Calu3 (cell line): Measurements from ENCODE around the gene HEG1. TPM values are rescaled to one million over a fixed set of nuclear protein-coding genes. Genes with fewer than 3 reads are reported as not detected.

ENCODE experiments used
- BruUV-seq: library from RNA; stranded (reverse); fragments of 400-500 nt; replicated peaks from 2 replicates; lab custom pipeline; 2021; lab: Mats Ljungman, UMichigan
- CTCF ChIA-PET: fragments of 300-600 bp; sonication (Branson Sonifier 250); formaldehyde crosslinking; loops from one replicate; lab custom pipeline; 2022; ENCODE audit warnings: antibody characterized with exemption; lab: Charles Lee
- DNase-seq: peaks from one replicate; pipeline ENCODE4 v3.0.0; 2022
- H3K27ac Mint-ChIP-seq: one replicate; pipeline ENCODE4 v1.8.0; 2022; ENCODE audit warnings: mixed read lengths; ENCODE audit not compliant: unreplicated experiment
- H3K27me3 Mint-ChIP-seq: one replicate; pipeline ENCODE4 v1.8.0; 2022; ENCODE audit warnings: mixed read lengths; ENCODE audit not compliant: unreplicated experiment
- H3K36me3 Mint-ChIP-seq: one replicate; pipeline ENCODE4 v1.8.0; 2022; ENCODE audit warnings: mild to moderate bottlenecking, moderate library complexity, mixed read lengths; ENCODE audit not compliant: insufficient read depth, unreplicated experiment
- H3K4me1 Mint-ChIP-seq: one replicate; pipeline ENCODE4 v1.8.0; 2022; ENCODE audit warnings: mild to moderate bottlenecking, low read depth, mixed read lengths; ENCODE audit not compliant: unreplicated experiment
- H3K4me3 Mint-ChIP-seq: one replicate; pipeline ENCODE4 v1.8.0; 2022; ENCODE audit warnings: mild to moderate bottlenecking, low read depth, moderate library complexity, mixed read lengths; ENCODE audit not compliant: unreplicated experiment
- H3K9me3 Mint-ChIP-seq: one replicate; pipeline ENCODE4 v1.8.0; 2022; ENCODE audit warnings: low read depth, mixed read lengths; ENCODE audit not compliant: unreplicated experiment
- CTCF ChIP-seq: fragments of 200-600 bp; IDR thresholded peaks from one replicate; pipeline ENCODE4 v1.8.0; 2022; ENCODE audit warnings: antibody characterized with exemption; ENCODE audit not compliant: unreplicated experiment
- intact Hi-C: fragments of 100-400 bp; cut with micrococcal nuclease; formaldehyde crosslinking; loops from one replicate; pipeline ENCODE4 v1.10.0; 2022; ENCODE audit not compliant: unreplicated experiment
- total RNA-seq: library from RNA; stranded (reverse); gene quantifications from 2 replicates; pipeline ENCODE4 v1.2.3, GENCODE V29; 2022

Gene HEG1
- total RNA-seq, 1 experiment from 2014 or later, result 0.97 TPM

GRCh38 chr3:125103406-125103805, 47.6 kb upstream of the HEG1 start:
- BruUV-seq, result no TSS peak
- intact Hi-C loops, result no loop called here
- CTCF ChIA-PET, result no interaction called here
- Mint-ChIP-seq H3K36me3 (no peaks in the 10 kb centered on the region), H3K27me3 (no peaks in the 10 kb centered on the region), H3K4me1 (no peaks in the 10 kb centered on the region), H3K4me3 (no peak overlapping the region), H3K27ac (no peak overlapping the region), H3K9me3 (peaks cover 3% of the 10 kb centered on the region)
- DNase-seq, result no peak
- no peak for TF ChIP-seq CTCF

GRCh38 chr3:125102470-125102869, 46.7 kb upstream of the HEG1 start:
- Mint-ChIP-seq H3K36me3 (no peaks in the 10 kb centered on the region), H3K9me3 (peaks cover 3% of the 10 kb centered on the region), H3K4me3 (no peak overlapping the region), H3K4me1 (no peaks in the 10 kb centered on the region), H3K27ac (no peak overlapping the region), H3K27me3 (no peaks in the 10 kb centered on the region)
- no peak for DNase-seq
- CTCF ChIA-PET, result interaction anchor here (0.7 kb wide), 1 partner anchor 27 kb away, joined by 3 read pairs; no protein-coding TSS in a partner anchor
- TF ChIP-seq CTCF, result no peak
- no TSS peak for BruUV-seq
- intact Hi-C loops, result no loop called here

- TF ChIP-seq CTCF, result no peak
- CTCF ChIA-PET, result no interaction called here
- Mint-ChIP-seq H3K9me3 (no peaks in the 10 kb centered on the region), H3K36me3 (no peaks in the 10 kb centered on the region), H3K4me1 (no peaks in the 10 kb centered on the region), H3K27me3 (no peaks in the 10 kb centered on the region), H3K4me3 (no peak overlapping the region), H3K27ac (no peak overlapping the region)
- intact Hi-C loops, result no loop called here
- no TSS peak for BruUV-seq
- DNase-seq, result no peak
Observed at GRCh38 chr3:125098611-125099291, 43.0 kb upstream of the HEG1 start.

- Mint-ChIP-seq H3K27me3 (no peaks in the 10 kb centered on the region), H3K27ac (no peak overlapping the region), H3K4me3 (no peak overlapping the region), H3K9me3 (no peaks in the 10 kb centered on the region), H3K36me3 (no peaks in the 10 kb centered on the region), H3K4me1 (no peaks in the 10 kb centered on the region)
- no TSS peak for BruUV-seq
- CTCF ChIA-PET, result no interaction called here
- no peak for DNase-seq
- intact Hi-C loops, result no loop called here
- TF ChIP-seq CTCF, result no peak
Observed at GRCh38 chr3:125090649-125091048, 34.9 kb upstream of the HEG1 start.
